GM12872 (cell line): ENCODE measurements around the gene DHCR7.

Source experiments
- TF ChIP-seq, protein P1 (sequence below): IDR thresholded peaks from 3 replicates; pipeline ENCODE4 v1.5.1; 2011; ENCODE audit warnings: low read depth, mild to moderate bottlenecking, low read length, moderate library complexity; ENCODE audit not compliant: insufficient read depth

DHCR7 gene

DNA sequence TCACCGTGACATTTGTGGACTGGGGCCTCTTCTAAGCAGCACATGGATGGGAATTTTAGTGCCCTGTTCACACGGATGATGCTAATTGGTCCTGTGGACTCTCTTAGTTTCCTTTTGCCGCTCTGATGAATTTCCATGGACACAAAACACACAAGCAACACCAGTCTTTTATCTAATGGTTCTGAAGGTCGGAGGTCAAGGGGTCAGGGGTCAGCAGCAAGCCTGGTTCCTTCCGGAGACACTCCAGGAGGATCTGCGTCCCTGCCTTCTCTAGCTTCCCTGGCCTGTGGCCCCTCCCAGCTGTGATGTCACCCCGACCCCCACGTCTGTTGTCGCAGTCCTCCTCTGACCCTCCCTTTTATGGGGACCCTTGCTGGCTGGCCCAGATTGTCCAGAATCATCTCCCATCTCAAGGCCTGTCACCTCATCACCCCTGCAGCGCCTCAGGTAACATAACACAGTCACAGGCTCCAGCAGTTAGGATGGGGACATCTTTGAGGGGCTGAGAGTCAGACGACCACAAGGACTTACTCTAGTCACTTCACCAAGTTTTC is 11.7 kb upstream of the DHCR7 start:
- TF ChIP-seq, protein P1, sequence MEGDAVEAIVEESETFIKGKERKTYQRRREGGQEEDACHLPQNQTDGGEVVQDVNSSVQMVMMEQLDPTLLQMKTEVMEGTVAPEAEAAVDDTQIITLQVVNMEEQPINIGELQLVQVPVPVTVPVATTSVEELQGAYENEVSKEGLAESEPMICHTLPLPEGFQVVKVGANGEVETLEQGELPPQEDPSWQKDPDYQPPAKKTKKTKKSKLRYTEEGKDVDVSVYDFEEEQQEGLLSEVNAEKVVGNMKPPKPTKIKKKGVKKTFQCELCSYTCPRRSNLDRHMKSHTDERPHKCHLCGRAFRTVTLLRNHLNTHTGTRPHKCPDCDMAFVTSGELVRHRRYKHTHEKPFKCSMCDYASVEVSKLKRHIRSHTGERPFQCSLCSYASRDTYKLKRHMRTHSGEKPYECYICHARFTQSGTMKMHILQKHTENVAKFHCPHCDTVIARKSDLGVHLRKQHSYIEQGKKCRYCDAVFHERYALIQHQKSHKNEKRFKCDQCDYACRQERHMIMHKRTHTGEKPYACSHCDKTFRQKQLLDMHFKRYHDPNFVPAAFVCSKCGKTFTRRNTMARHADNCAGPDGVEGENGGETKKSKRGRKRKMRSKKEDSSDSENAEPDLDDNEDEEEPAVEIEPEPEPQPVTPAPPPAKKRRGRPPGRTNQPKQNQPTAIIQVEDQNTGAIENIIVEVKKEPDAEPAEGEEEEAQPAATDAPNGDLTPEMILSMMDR, result no peak

DNA sequence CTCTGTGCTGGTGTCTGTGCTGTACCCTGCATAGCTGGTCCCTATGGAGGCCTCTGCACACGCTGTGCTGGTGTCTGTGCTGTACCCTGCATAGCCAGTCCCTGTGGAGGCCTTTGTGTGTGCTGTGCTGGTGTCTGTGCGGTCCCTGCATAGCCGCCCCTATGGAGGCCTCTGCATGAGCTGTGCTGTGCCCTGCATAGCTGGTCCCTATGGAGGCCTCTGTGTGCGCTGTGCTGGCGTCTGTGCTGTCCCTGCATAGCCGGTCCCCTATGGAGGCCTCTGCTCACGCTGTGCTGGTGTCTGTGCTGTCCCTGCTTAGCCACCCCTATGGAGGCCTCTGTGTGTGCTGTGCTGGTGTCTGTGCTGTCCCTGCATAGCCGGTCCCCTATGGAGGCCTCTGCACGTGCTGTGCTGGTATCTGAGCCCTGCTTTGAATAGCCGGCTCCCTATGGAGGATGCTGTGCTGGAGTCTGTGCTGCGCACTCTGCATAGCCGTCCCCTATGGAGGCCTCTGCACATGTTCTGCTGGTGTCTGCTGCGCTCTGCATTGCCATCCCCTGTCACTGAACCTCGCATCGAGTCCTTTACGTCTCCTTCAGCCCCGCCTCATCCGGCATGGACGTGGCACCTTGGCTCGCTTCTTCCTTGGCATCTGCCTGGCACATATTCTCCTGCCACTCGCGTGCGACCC is 11.0 kb upstream of the DHCR7 start:
- TF ChIP-seq, protein P1, result no peak

DNA sequence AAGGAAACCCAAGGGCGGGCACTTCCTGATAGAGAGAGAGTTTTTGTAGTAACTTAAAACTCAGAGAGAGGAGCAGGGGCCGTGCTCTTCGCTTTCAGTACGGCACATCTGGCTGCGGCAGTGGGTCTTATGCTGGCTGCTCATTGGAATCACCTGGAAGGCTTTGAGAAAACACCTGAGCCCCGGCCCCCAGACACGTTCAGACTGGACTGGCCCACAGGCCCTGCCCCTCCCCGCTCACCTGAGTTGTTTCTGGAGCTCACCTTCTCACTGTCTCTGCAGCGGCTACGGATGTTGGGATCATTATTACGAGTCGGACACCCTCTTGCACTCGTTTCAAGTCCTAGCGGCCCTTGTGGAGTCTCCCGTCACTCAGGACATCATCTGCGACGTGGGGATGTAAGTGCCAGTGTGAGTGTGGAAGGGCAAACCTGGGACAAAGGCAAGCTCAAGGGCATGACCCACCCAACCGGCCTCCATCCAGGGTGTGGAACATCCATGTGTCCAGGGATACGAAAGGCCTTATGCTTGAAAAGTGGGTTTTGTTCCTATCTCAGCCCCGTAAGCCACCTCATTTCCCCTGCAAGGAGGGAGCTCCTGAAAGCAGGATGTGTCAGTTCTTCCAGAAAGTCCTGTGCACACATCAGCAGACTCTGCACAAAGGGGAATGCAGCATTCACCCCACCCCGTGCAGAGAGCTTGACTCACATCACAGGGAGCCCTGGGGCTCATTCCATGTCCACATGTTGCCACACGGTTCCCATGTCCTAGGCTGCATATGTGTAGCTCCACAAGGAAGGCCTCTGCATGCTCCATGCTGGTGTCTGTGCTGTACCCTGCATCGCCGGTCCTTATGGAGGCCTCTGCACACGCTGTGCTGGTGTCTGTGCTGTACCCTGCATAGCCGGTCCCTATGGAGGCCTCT is 10.2 kb upstream of the DHCR7 start:
- TF ChIP-seq, protein P1, result no peak

DNA sequence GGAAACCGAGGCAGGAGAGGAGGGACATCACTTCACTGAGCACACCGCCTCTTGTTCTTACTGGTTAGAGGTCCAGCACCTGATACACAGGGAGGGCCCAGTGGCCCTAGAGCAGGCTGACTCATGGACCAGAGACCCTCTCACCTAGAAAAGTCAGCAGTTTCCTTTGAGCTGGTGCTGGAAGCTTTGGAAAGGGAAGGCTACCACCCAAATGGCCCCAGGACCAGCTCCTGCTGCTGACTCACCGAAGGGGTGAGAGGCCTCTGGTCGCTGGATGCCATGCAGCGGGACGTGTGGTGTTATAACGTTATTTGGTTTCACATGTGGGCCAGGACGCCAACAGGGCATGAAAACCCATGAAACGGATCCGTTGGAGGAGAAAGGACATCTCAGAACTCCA is 8.6 kb upstream of the DHCR7 start:
- TF ChIP-seq, protein P1, result no peak

DNA sequence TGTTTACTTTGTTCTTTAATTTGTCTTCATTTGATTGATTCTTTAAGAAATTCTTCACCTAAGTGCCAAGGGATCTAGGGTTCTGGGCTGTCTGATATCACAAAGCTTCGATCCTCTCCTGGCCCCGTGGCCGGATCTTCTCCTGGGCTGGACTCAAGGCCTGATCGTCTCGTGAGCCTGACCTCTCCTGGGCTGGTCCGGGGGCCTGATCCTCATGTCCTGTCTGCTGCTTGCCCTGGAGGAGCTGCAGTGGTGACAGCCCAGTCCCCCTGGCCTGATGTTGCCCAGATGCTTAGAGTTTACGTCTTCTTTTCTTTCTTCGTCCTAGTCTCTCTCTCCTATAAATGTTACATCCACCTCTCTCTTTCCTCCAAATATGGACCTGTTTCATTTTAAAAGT is 8.1 kb upstream of the DHCR7 start:
- TF ChIP-seq, protein P1, result no peak

DNA sequence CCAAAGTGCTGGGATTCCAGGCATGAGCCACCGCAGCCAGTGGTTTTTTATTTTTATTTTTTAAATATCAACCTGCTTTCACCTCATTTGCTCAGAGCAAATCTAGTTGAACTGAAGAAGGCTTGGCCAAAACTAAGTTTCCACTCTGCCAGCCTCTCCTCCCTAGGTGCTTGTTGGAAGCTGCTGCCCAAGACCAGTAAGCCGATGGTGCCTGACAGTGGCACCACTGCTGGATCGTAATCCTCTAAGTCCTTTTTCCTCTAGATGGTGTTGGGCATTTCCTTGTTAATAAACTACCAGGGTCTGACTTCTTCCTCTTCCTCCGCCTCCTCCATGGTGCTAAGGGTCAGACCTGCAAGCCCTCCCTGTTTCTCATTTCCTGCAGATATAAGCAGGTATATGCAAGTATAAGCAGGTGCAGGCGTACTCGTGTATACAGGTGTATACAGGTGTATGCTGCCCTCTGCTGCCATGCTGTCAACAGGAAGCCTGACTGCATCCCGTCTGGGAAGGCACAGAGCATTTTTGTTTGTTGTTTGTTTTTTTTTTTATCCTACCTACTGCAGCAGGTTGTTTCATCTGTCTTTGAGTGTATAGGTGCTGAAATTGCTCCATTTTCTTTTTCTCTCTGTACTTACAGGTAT is 6.4 kb upstream of the DHCR7 start:
- TF ChIP-seq, protein P1, result no peak

DNA sequence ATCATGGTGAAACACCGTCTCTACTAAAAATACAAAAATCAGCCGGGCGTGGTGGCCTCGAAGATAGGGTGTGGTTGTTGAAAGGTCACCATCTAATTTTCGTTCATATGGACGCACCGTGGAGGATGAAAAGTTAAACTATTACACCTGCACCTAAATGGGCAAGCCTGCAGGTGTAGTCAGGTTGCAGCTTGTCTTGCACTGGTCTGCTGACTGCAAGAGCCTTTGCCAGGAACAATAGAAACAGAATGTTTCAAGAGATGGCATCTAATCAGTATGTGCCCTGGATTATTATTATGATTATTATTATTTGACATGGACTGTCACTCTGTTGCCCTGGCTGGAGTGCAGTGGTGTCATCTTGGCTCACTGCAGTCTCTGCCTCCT is 5.7 kb upstream of the DHCR7 start:
- TF ChIP-seq, protein P1, result no peak
